ENCODE measurements around the gene DCK.
"Not testable (repeated sequence)": the region's sequence is repeated elsewhere in the genome, so short reads cannot be mapped to it uniquely, and the experiment has no call there.

Gene DCK

GRCh38 chr4:70997036-70997435 lies 3.6 kb downstream of the DCK start:
- H3K4me3 ChIP-seq (ENCODE audit: low read length), result no peak overlapping the region
- no peak for DNase-seq (ENCODE audit: low read depth, low spot score)

DNA sequence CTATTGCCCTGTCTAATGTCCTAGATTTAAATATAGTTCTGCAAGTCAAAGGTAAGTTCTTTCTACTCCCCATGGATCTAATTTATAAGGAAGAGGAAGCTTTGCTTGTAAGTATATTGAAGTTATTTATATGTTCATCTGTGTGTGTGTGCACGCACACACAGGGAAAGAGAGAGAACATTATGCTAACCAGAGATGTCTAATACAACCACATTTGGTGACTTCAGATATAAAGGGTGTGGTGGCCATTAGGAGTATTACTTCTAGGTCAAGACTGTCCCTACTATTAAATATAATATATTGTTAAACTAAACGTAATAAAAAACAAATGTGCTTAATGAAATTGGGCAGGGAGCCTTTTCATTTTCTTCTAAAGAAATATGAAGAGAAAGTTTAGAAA lies 4.1 kb downstream of the DCK start:
- H3K4me3 ChIP-seq (ENCODE audit: low read length), result no peak overlapping the region
- DNase-seq (ENCODE audit: low read depth, low spot score), result no peak

DNA sequence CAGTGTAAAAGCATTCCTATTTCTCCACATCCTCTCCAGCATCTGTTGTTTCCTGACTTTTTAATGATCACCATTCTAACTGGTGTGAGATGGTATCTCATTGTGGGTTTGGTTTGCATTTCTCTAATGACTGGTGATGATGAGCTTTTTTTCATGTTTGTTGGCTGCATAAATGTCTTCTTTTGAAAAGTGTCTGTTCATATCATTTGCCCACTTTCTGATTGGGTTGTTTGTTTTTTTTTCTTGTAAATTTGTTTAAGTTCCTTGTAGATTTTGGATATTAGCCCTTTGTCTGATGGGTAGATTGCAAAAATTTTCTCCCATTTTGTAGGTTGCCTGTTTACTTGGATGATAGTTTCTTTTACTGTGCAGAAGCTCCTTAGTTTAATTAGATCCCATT lies 6.2 kb downstream of the DCK start:
- not testable (repeated sequence) for DNase-seq (ENCODE audit: low read depth, low spot score); H3K4me3 ChIP-seq (ENCODE audit: low read length)

GRCh38 chr4:71001363-71001762 lies 7.9 kb downstream of the DCK start:
- DNase-seq (ENCODE audit: low read depth, low spot score); H3K4me3 ChIP-seq (ENCODE audit: low read length): not testable (repeated sequence)

DNA sequence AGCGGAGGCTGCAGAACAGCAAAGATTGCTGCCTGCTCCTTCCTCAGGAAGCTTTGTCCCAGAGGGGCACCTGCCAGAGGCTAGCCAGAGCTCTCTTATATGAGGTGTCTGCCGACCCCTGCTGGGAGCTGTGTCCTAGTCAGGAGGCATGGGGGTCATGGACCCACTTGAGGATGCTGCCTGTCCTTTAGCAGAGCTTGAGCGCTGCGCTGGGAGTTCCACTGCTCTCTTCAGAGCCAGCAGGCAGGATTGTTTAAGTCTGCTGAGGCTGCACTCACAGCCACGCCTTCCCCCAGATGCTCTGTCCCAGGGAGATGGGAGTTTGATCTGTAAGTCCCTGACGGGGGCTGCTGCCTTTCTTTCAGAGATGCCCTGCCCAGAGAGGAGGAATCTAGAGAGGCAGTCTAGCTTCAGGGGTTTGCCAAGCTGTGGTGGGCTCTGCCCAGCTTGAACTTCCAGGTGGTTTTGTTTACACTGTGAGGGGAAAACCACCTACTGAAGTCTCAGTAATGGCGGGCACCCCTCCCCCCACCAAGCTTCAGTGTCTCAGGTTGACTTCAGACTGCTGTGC lies 10.9 kb downstream of the DCK start:
- peak; percentile 92 for DNase-seq (ENCODE audit: low read depth, low spot score)
- peak overlapping the region; percentile 33 for H3K4me3 ChIP-seq (ENCODE audit: low read length)

DNA sequence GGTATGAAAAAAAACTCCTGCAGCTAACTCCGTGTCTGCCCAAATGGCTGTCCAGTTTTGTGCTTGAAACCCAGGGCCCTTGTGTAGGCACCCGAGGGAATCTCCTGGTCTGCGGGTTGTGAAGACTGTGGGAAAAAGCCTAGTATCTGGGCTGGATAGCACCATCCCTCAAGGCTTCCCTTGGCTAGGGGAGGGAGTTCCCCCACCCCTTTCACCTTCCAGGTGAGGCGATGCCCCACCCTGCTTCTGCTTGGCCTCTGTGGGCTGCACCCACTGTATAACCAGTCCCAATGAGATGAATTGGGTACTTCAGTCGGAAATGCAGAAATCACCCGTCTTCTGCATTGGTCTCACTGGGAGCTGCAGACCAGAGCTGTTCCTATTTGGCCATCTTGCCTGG lies 11.6 kb downstream of the DCK start:
- H3K4me3 ChIP-seq (ENCODE audit: low read length); DNase-seq (ENCODE audit: low read depth, low spot score): not testable (repeated sequence)

DNA sequence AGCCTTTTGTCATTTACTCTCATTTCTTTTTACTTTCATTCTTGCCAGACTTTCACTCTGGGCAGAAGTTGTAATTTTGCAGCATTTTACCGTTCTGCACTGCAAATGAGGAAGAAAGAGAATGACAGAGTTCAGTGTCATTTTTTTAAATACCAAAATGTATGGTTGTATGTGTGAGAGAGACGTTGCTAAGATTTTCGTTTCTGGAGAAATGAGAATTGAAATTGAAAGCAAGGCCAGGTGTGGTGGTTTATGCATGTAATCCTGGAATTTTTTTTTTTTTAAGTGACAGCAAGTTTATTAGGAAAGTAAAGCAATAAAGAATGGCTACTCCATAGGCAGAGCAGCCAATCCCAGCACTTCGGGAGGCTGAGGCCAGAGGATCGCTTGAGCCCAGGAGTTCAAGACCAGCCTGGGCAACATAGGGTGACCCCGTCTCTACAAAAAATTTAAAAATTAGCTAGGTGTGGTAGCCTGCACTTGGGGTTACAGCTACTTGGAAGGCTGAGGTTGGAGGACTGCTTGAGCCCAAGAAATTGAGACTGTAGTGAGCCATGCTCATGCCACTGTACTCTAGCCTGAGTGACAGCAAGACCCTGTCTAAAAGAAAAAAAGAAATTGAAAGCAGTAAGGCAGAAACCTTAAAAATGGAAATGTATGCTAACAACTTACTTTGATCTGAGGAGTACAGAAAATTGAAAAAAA lies 12.9 kb downstream of the DCK start:
- DNase-seq (ENCODE audit: low read depth, low spot score), result no peak
- H3K4me3 ChIP-seq (ENCODE audit: low read length), result no peak overlapping the region

DNA sequence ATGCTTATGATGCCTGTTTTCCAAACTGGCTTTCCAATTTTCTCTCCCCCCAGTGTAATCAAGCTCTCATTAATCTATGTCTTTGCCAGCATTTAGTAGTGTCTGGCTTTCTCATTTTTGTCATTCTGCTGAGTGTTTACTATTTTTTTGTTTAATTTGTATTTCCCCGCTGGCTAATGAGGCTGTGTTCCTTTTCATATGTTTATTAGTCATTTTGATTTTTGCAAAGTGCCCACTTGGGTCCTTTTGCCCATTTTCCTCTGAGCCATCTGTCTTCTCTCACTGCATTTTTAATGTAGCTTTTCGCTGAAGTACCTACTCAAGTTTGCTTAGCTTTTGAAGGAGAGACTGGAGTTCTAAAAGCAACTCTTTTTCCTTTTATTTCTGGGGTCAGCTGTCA lies 14.7 kb downstream of the DCK start:
- DNase-seq (ENCODE audit: low read depth, low spot score), result no peak
- H3K4me3 ChIP-seq (ENCODE audit: low read length), result no peak overlapping the region

DNA sequence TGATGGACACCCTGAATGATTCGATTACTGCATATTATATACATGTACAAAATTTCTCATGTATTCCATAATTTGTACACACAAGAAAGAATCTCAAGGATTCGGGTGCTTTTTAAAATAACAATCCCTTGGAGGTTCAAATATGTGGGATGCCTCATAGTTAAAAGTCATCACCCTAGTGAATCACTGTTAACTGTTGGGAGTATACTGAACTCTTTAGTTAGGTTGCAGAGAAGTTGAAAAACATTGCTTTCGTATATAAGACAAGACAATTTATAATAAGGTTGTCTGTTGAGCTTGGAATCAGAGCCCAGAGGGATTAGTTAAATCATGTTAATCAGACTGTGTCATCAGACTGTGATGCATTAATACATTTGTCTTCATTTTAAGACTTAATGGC lies 15.6 kb downstream of the DCK start:
- no peak for DNase-seq (ENCODE audit: low read depth, low spot score)
- H3K4me3 ChIP-seq (ENCODE audit: low read length), result no peak overlapping the region

- no peak overlapping the region for H3K4me3 ChIP-seq (ENCODE audit: low read length)
- DNase-seq (ENCODE audit: low read depth, low spot score), result peak; percentile 67
Observed at GRCh38 chr4:71009890-71010588, 16.6 kb downstream of the DCK start.

DNA sequence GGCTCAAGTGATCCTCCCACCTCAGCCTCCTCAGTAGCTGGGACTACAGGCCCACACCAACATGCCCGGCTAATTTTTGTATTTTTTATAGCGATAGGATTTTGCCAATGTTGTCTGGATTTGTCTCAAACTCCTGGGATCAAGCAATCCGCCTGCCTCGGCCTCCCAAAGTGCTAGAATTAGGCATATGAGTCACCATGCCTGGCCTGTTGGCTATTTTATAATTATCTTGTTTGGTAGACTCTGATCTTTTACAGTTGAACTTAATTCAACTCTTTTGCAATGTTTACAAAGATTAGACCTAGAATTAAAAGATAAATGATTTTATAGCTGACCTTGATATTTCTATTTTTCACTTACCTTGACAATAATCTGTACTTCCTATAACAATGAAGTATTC lies 18.0 kb downstream of the DCK start:
- H3K4me3 ChIP-seq (ENCODE audit: low read length), result no peak overlapping the region
- no peak for DNase-seq (ENCODE audit: low read depth, low spot score)

GRCh38 chr4:71017391-71017790 lies 23.9 kb downstream of the DCK start:
- not testable (repeated sequence) for H3K4me3 ChIP-seq (ENCODE audit: low read length); DNase-seq (ENCODE audit: low read depth, low spot score)

GRCh38 chr4:71020611-71021010 lies 27.2 kb downstream of the DCK start:
- H3K4me3 ChIP-seq (ENCODE audit: low read length), result no peak overlapping the region
- no peak for DNase-seq (ENCODE audit: low read depth, low spot score)

DNA sequence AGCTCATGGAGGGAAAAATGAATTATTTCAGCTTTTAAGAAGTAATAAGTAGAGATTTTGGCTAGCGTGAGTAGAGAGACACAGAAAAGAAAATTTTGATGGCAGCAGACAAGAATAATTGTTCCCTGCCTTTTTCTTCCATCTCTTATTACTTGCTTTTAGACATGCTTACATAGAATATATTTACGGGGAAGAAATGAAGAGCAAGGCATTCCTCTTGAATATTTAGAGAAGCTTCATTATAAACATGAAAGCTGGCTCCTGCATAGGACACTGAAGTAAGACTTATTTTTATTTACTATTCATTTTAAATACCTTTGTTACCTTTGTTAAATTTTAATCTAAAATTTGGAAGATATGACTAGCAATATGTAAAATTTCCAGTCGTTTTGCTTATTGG lies 32.2 kb downstream of the DCK start:
- no peak for DNase-seq (ENCODE audit: low read depth, low spot score)
- H3K4me3 ChIP-seq (ENCODE audit: low read length), result no peak overlapping the region

GRCh38 chr4:71026086-71026485 lies 32.6 kb downstream of the DCK start:
- no peak for DNase-seq (ENCODE audit: low read depth, low spot score)
- no peak overlapping the region for H3K4me3 ChIP-seq (ENCODE audit: low read length)

DNA sequence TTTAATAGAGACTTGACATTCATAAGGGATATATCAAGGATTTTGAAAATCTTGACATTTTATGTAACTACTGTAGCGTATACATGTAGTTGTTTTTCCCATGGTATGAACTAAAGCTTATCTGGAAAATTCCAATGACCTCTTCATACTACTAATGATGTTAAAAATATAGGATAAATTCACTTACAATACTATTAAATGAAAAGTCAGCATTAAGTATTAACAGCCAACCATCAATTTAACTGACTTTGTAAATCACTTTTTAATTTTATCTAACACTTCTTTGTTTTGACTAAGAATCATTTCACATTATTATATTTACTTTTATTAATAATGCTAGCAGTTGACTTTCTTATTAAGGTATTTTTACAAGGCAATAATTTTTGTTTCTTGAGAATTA lies 34.2 kb downstream of the DCK start:
- H3K4me3 ChIP-seq (ENCODE audit: low read length), result no peak overlapping the region
- no peak for DNase-seq (ENCODE audit: low read depth, low spot score)

GRCh38 chr4:71029504-71029903 lies 36.1 kb downstream of the DCK start:
- DNase-seq (ENCODE audit: low read depth, low spot score), result no peak
- H3K4me3 ChIP-seq (ENCODE audit: low read length), result no peak overlapping the region

GRCh38 chr4:71032106-71032505 lies 38.7 kb downstream of the DCK start:
- DNase-seq (ENCODE audit: low read depth, low spot score); H3K4me3 ChIP-seq (ENCODE audit: low read length): not testable (repeated sequence)

DNA sequence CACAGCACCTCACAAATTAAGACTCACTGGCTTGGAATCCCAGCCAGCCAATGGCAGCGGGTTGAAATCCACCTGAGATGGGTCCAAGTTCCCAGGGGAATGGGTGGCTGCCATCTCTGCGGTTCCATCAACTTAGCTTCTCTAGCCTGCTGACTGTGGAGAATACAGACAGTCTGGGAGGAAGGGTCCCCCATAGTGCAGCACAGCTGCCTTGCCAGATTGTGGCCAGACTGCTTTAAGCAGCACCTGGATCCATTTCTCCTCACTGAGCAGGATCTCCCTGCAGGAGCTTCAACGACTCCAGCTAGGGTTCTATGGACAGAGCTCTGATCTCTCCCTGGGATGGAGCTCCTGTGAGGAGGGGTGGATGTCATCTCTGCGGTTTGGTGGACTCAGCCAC lies 51.8 kb downstream of the DCK start:
- no peak for DNase-seq (ENCODE audit: low read depth, low spot score)
- H3K4me3 ChIP-seq (ENCODE audit: low read length), result no peak overlapping the region

GRCh38 chr4:71049395-71049794 lies 55.9 kb downstream of the DCK start:
- no peak for DNase-seq (ENCODE audit: low read depth, low spot score)

GRCh38 chr4:71050809-71051208 lies 57.4 kb downstream of the DCK start:
- DNase-seq (ENCODE audit: low read depth, low spot score), result no peak
- H3K4me3 ChIP-seq (ENCODE audit: low read length), result no peak overlapping the region

More at GRCh38 chr4:71049395-71049794, 55.9 kb downstream of the DCK start:
- H3K4me3 ChIP-seq (ENCODE audit: low read length), result no peak overlapping the region
